T-helper 17 cell (primary cell): Measurements from ENCODE around the gene EVI5. TPM values are rescaled to one million over a fixed set of nuclear protein-coding genes. Genes with fewer than 3 reads are reported as not detected.

Experiments
- ATAC-seq: fragments of 150-1000 bp; cut with Tn5 transposase; 2 replicates; pipeline ENCODE4 v1.10.0; 2021; ENCODE audit warnings: mild to moderate bottlenecking, moderate library complexity
- DNase-seq, 3 donors: peaks; one replicate each; pipeline versions ENCODE4 v3.0.0 to v3.0.0-alpha.2; 2020 to 2021
- H3K9me3 ChIP-seq: one replicate; pipeline ENCODE4 v1.7.0; 2013; ENCODE audit warnings: low read length, mild to moderate bottlenecking; ENCODE audit not compliant: control insufficient read depth, poor library complexity, severe bottlenecking
- H3K27ac Mint-ChIP-seq: one replicate; pipeline ENCODE4 v1.8.0; 2022; ENCODE audit warnings: mild to moderate bottlenecking, moderate library complexity, mixed read lengths
- H3K27me3 Mint-ChIP-seq: one replicate; pipeline ENCODE4 v1.8.0; 2022; ENCODE audit warnings: mixed read lengths
- H3K36me3 Mint-ChIP-seq: one replicate; pipeline ENCODE4 v1.8.0; 2022; ENCODE audit warnings: low read depth, mixed read lengths
- H3K4me1 Mint-ChIP-seq: one replicate; pipeline ENCODE4 v1.8.0; 2022; ENCODE audit warnings: mild to moderate bottlenecking, mixed read lengths
- H3K4me3 Mint-ChIP-seq: one replicate; pipeline ENCODE4 v1.8.0; 2022; ENCODE audit warnings: mild to moderate bottlenecking, moderate library complexity, mixed read lengths
- total RNA-seq, 4 donors: library from RNA in 2 of 4; stranded (reverse) in 2 of 4; gene quantifications; one replicate each; pipeline ENCODE4 v1.2.3 and lab custom pipeline; 2022 to 2026

Gene EVI5
- total RNA-seq (under 1 TPM; 0.70 to 0.80 TPM), total RNA-seq (lab: John Stamatoyannopoulos, UW) (2.0 to 2.2 reads per million in 2 donors)

DNA sequence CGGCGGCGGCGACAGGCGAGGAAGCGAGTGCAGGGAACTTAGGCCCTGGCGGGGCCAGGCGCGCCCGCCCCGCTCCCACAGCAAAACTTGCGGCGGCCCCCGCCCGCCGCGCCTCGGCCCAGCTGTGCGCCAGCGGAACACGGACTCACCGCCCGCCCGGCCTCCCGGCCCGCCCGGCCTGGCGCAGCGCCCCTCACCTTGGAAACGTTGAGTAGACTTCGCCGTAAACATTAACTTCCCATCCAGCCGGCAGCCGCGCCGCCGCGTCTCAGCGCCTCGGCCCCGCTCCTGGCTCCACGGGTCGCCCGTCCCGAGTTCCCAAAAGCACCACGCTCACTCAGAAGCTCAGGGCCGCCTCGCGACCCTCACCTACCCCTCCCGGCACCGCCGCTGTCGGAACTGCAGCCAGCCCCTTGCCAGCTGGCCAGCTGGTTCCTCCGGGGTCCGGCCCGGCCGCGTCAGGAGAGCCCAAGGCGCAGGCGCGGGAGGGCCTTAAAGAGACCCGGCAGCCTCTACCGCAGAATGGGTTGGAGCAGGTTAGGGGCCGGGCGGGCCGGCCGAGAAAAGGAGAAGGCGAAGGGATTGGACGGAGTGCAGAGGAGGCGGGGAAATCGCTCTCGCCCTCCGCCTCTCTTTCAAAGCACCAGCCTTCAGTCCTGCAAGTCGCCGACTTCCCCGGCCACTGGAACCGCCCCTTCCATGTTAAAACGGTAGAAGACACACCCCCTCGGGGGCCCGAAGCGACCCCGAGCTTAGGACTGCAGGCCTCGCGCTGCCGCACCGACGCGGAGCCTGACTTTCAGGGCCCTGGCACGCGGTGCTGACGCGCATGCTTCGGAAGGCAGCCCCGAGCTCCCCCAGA is at the start of gene EVI5:
Gene EVI5, minus strand, starts transcription at position 470 of the 862 bp plus-strand sequence. CDS start 48,562 bp downstream, outside the sequence.
- no peaks in the 10 kb centered on the region for H3K9me3 ChIP-seq
- H3K27me3 Mint-ChIP-seq, result peaks cover 46% of the 10 kb centered on the region
- H3K27ac Mint-ChIP-seq, result peak within 1 kb of the TSS; percentile 30
- peaks cover 6% of the 10 kb centered on the region for H3K36me3 Mint-ChIP-seq
- DNase-seq (peak; percentile 23 to 35 (median 23)), ATAC-seq (peak; percentile 81)
- H3K4me1 Mint-ChIP-seq, result peaks cover 20% of the 10 kb centered on the region
- peak within 1 kb of the TSS; percentile 85 for H3K4me3 Mint-ChIP-seq

DNA sequence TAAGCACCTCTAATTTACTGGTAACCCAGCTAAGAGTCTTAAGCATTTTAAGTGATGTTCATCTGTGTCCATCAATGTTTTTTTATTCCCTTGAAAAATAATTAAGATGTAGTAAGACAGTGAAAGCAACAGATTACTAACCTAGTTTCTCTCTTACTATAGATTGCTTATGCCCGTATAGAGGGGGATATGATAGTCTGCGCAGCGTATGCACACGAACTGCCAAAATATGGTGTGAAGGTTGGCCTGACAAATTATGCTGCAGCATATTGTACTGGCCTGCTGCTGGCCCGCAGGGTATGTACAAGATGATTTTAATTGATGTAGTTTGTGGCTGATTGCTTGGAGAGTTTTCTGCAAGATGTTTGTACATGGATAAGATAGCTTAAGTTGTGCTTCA is 49.7 kb upstream of the EVI5 start:
- no peaks in the 10 kb centered on the region for H3K9me3 ChIP-seq
- Mint-ChIP-seq H3K4me1 (peaks cover 58% of the 10 kb centered on the region), H3K27me3 (no peaks in the 10 kb centered on the region), H3K4me3 (peak overlapping the region; percentile 99), H3K36me3 (peaks cover 8% of the 10 kb centered on the region), H3K27ac (peak overlapping the region; percentile 100)
- ATAC-seq, result no peak
- no peak for DNase-seq

DNA sequence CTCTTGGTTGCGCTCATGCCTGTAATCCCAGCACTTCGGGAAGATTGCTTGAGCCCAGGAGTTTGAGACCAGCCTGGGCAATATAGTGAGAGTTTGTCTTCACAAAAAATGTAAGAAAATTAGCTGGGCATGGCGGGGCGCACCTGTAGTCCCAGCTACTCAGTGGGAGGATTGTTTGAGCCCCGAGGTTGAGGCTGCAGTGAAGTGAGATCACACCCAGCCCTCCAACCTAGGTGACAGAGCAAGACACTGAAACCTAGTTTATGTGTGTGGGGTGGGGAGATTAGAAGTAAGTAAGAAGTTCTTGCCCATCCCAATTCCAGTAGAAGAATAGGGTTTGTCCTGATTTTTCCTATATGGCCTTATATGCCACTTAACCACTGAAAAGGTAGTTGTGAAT is 48.9 kb upstream of the EVI5 start:
- no peak for ATAC-seq
- DNase-seq, result no peak
- Mint-ChIP-seq H3K36me3 (peaks cover 8% of the 10 kb centered on the region), H3K27me3 (no peaks in the 10 kb centered on the region), H3K4me1 (peaks cover 53% of the 10 kb centered on the region), H3K27ac (peak overlapping the region; percentile 100), H3K4me3 (peak overlapping the region; percentile 99)
- no peaks in the 10 kb centered on the region for H3K9me3 ChIP-seq

DNA sequence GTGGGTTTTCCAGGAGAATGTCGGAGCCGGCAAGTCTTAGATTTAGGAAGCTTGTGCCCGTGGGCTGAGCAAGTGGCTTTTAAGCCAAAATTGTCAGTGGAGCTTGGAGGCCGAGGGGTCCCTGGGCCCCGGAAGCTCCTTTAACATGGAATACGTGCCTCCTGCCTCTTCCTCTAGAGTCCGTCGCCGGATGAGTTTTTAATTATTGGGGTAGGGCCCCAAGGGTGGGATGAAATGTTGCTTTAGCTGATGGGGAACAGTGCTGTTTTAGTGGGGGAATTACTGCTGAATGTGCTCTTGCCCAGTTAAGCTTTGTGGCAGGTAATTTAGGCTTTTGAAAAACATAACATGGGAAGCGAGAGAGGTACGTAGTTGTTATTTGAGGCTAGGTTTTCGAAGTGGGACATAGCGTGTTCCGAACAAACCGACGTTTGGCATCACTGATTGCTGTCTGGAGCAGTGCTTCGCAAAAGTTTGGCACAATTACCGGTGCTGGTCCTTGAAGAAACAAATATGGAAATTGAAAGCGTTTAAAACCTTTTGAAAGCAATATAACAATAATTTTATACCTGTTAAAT is 47.7 kb upstream of the EVI5 start:
- peak overlapping the region; percentile 99 for H3K4me3 Mint-ChIP-seq
- DNase-seq, result no peak
- peaks cover 8% of the 10 kb centered on the region for H3K36me3 Mint-ChIP-seq
- peaks cover 42% of the 10 kb centered on the region for H3K4me1 Mint-ChIP-seq
- no peaks in the 10 kb centered on the region for H3K9me3 ChIP-seq
- no peak for ATAC-seq
- no peaks in the 10 kb centered on the region for H3K27me3 Mint-ChIP-seq
- peak overlapping the region; percentile 100 for H3K27ac Mint-ChIP-seq

DNA sequence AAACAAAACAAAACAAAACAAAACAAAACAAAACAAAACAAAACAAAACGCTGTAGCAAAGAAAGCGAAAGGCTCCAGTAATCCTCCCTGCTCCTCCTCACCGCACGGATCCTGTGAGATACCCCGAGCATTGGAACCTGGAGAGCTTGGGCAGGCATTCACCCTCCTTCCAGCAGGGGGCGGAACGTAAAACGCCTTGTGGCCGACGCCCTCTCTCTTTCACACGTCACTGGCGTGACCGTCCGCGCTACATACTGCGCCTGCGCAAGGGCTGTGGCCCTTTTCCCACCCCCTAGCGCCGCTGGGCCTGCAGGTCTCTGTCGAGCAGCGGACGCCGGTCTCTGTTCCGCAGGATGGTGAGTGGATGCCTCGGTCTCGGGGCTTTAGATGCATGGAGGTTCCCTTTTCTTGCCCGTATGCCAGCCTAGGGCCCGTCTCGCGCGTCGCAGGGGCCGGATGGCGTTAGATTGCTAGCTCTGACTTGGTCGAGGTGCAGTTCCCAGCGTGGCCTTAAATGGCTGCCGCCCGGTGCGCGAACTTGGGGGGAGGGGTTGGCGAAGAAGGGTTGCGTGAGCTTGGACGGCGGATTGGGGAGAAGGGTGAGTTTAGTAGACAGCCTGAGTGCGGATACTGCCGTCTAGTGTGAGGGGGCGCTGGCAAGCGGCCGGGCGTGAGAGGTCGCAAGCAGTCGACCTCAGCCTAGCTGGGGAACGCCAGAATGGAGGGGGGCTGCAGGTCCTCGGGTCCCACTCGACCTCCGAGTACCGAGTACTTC is 47.0 kb upstream of the EVI5 start, which contains the start of gene RPL5:
Gene RPL5, plus strand, starts transcription at position 279 of the 775 bp plus-strand sequence. Its CDS starts 75 bp downstream, at position 354.
- Mint-ChIP-seq H3K27ac (peak within 1 kb of the TSS; percentile 100), H3K27me3 (no peaks in the 10 kb centered on the region), H3K4me3 (peak within 1 kb of the TSS; percentile 99), H3K36me3 (peaks cover 8% of the 10 kb centered on the region), H3K4me1 (peaks cover 36% of the 10 kb centered on the region)
- DNase-seq (peak; percentile 93 to 95 (median 95)), ATAC-seq (peak; percentile 90)
- H3K9me3 ChIP-seq, result no peaks in the 10 kb centered on the region

DNA sequence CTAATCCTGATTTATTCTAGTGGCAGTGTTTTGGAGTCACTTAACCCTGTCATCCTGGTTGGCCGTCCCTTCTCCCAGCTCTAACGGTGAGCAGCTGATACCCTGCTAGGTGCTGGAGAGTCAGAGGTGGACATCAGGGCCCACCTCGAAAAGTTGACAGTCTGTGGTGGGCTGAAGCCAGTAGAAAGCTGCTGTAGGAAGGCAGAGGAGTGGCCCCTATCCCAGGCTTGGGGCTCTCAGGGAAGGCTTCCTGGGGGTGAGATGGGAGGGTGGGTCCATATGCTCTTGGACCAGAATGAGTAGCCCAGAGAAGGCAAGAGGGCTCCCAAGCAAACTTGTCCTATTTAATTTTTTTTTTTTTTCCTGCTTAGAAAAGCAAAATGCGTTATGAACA is 46.5 kb upstream of the EVI5 start:
- Mint-ChIP-seq H3K36me3 (peaks cover 8% of the 10 kb centered on the region), H3K4me3 (peak overlapping the region; percentile 99), H3K27me3 (no peaks in the 10 kb centered on the region), H3K27ac (peak overlapping the region; percentile 100), H3K4me1 (peaks cover 36% of the 10 kb centered on the region)
- no peaks in the 10 kb centered on the region for H3K9me3 ChIP-seq
- no peak for DNase-seq
- no peak for ATAC-seq

DNA sequence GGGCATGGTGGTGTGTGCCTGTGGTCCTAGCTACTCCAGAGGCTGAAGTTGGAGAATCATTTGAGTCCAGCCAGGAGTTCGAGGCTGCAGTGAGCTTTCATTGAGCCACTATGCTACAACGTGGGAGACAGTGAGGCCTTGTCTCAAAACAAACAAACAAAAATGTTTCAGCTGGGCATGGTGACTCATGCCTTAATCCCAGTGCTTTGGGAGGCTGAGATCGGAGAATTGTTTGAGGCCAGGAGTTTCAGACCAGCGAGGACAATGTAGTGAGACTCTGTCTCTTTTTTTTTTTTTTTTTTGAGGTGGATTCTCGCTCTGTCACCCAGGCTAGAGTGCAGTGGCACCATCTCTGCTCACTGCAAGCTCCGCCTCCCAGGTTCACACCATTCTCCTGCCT is 41.9 kb upstream of the EVI5 start:
- H3K4me1 Mint-ChIP-seq, result peaks cover 1% of the 10 kb centered on the region
- no peaks in the 10 kb centered on the region for H3K27me3 Mint-ChIP-seq
- H3K27ac Mint-ChIP-seq, result no peak overlapping the region
- no peak overlapping the region for H3K4me3 Mint-ChIP-seq
- peaks cover under 1% of the 10 kb centered on the region for H3K36me3 Mint-ChIP-seq
- ATAC-seq (no peak), DNase-seq (no peak)
- no peaks in the 10 kb centered on the region for H3K9me3 ChIP-seq

DNA sequence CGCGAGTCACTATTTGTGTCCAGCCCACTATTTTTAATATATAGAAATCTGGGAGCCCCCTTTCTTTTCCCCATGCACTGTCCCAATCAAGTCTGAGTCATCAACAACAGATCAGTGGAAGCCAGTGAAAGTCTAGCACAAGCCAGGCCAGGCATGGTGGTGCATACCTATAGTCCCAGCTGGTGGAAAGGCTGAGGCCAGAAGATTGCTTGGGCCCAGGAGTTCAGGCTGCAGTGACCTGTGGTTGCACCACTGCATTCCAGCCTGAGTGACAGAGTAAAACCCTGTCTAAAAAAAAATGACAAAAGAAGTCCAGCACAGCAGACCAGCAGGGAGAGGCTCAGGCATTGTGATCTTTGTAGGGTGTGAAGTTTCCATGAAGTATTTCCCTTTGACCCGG is 38.0 kb upstream of the EVI5 start:
- no peak for ATAC-seq
- H3K9me3 ChIP-seq, result no peaks in the 10 kb centered on the region
- H3K36me3 Mint-ChIP-seq, result peaks cover 3% of the 10 kb centered on the region
- peaks cover 12% of the 10 kb centered on the region for H3K27me3 Mint-ChIP-seq
- no peaks in the 10 kb centered on the region for H3K4me1 Mint-ChIP-seq
- H3K4me3 Mint-ChIP-seq, result no peak overlapping the region
- no peak for DNase-seq
- no peak overlapping the region for H3K27ac Mint-ChIP-seq

DNA sequence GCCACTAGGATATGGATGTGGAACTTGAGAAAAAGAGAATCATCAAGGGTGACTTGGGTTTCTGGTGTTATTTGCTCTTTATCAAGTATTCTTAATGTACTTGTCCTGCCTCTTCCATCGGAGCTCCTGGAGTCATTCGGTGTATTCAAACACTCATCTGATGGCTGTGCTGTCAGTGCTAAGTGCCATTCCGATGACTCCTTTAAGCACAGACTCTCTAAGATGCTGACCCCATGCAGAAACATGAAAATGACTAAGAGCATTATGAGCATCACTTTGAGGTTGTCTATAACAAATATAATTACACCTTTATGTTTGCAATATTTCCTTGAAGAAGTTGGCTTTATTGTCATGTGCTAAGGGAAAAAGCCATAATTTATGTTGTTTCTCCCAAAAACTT is 35.6 kb upstream of the EVI5 start:
- Mint-ChIP-seq H3K27ac (no peak overlapping the region), H3K4me1 (no peaks in the 10 kb centered on the region), H3K4me3 (no peak overlapping the region), H3K27me3 (peaks cover 17% of the 10 kb centered on the region), H3K36me3 (peaks cover 3% of the 10 kb centered on the region)
- DNase-seq, result no peak
- no peaks in the 10 kb centered on the region for H3K9me3 ChIP-seq
- no peak for ATAC-seq

DNA sequence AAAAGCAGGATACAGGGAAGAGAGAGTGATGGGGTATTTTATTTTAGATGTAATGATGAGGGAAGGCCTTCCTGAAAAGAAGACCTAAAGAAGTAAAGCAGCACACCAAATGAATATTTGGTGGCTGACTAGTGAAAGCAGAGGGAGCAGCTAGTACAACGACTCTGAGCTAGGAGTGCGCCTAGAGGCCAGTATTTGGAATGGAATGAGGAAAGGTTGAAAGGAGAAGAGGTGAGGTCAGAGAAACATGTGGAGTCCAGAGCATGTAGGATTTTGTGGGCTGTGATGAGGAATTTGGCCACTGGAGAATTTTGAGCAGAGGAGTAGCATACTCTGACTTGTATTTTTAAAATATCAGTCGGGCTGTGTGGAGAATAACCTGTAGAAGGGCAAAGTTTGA is 35.1 kb upstream of the EVI5 start:
- DNase-seq (no peak), ATAC-seq (no peak)
- H3K9me3 ChIP-seq, result no peaks in the 10 kb centered on the region
- no peak overlapping the region for H3K27ac Mint-ChIP-seq
- no peaks in the 10 kb centered on the region for H3K4me1 Mint-ChIP-seq
- H3K4me3 Mint-ChIP-seq, result no peak overlapping the region
- peaks cover 3% of the 10 kb centered on the region for H3K36me3 Mint-ChIP-seq
- peaks cover 17% of the 10 kb centered on the region for H3K27me3 Mint-ChIP-seq

DNA sequence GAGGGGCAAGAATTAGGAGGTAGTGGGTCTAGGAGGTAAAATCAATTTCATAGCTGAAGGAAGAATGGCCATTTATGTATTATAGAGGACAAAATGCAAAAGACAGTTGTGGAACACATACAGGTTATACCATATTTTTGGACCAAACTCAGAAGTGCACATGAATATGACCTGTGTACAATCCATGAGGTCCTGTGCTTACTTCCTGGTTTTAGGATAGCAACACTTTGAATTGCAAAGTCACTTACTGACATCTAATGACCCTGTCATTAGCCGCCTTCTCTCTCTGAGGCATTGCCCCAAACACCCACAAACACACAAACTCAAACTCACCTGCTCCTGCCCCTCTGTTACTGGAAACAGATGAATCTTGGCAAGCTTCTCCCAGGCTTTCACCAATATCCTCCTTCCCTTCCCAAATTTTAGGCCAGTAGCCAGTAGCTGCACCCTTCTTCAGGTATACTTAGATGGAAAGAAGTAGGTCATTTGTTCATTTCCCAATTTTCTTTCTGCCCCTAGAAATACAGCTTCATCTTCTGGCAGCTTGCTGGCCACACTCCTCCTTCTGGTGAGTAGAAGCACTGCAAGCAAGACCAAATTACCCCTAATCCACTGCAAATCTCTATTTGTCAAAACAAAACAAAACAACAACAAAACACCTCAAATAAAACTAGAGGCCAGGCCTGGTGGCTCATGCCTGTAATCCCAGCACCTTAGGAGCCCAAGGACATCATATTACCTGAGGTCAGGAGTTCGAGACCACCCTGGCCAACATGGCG is 33.3 kb upstream of the EVI5 start:
- no peak for DNase-seq

DNA sequence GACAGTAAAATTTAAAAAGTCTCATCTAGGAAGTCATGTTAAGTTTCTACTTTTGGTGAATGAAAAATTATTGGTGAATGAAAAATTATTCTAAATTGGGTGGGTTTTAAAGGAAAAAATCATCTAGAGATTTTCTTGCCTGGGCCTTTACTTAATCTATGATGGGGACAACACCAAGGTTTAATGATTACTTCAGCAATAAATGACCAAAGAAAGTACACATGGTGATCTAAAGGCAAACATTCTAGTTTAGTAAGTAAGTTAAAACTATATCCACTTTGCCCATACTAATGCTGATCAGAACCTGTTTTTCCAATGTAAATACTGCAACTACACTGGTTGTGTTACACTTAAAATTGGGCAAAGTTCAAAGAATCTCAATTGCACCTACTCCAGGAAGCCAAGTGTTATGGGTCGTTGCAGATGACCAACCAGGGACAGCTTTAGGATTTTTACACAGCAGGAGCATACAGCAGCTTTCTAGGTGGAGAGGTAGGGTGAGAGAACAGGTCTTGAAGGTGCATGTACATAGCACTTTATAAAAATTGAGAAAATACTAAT is 32.3 kb upstream of the EVI5 start:
- H3K9me3 ChIP-seq, result no peaks in the 10 kb centered on the region
- no peak for ATAC-seq
- DNase-seq, result no peak
- Mint-ChIP-seq H3K4me3 (no peak overlapping the region), H3K36me3 (peaks cover 3% of the 10 kb centered on the region), H3K27me3 (peaks cover 29% of the 10 kb centered on the region), H3K4me1 (no peaks in the 10 kb centered on the region), H3K27ac (no peak overlapping the region)

More for the DNA sequence above, 33.3 kb upstream of the EVI5 start:
- peaks cover 3% of the 10 kb centered on the region for H3K36me3 Mint-ChIP-seq
- H3K9me3 ChIP-seq, result no peaks in the 10 kb centered on the region
- peak; percentile 67 for ATAC-seq
- peaks cover 25% of the 10 kb centered on the region for H3K27me3 Mint-ChIP-seq
- no peaks in the 10 kb centered on the region for H3K4me1 Mint-ChIP-seq
- H3K4me3 Mint-ChIP-seq, result no peak overlapping the region
- H3K27ac Mint-ChIP-seq, result no peak overlapping the region
